ENCODE data around the gene ADCY4.

Gene ADCY4

GRCh38 chr14:24378981-24379906 is 44.4 kb upstream of the ADCY4 start:
- no peaks in the 10 kb centered on the region for H3K9me3 Mint-ChIP-seq
- H3K27me3 Mint-ChIP-seq (ENCODE audit: low read depth, poor library complexity): no peaks in the 10 kb centered on the region
- H3K27ac Mint-ChIP-seq: peak overlapping the region; percentile 92
- DNase-seq: no peak
- no peak for TF ChIP-seq CTCF (IDR thresholded peaks at IDR 0.05)
- H3K36me3 Mint-ChIP-seq (ENCODE audit: low read depth): peaks cover 27% of the 10 kb centered on the region
- peaks cover 83% of the 10 kb centered on the region for H3K4me1 Mint-ChIP-seq
- no peak overlapping the region for H3K4me3 Mint-ChIP-seq

GRCh38 chr14:24378327-24378726 is 43.5 kb upstream of the ADCY4 start:
- Mint-ChIP-seq H3K36me3 (ENCODE audit: low read depth) (peaks cover 36% of the 10 kb centered on the region), H3K27me3 (ENCODE audit: low read depth, poor library complexity) (no peaks in the 10 kb centered on the region), H3K4me3 (no peak overlapping the region), H3K4me1 (peaks cover 87% of the 10 kb centered on the region), H3K27ac (peak overlapping the region; percentile 92), H3K9me3 (no peaks in the 10 kb centered on the region)
- no peak for TF ChIP-seq CTCF (IDR thresholded peaks at IDR 0.05)
- no peak for DNase-seq

GRCh38 chr14:24377657-24378056 is 42.8 kb upstream of the ADCY4 start:
- no peak for DNase-seq
- peaks cover 43% of the 10 kb centered on the region for H3K36me3 Mint-ChIP-seq (ENCODE audit: low read depth)

GRCh38 chr14:24377126-24377525 is 42.3 kb upstream of the ADCY4 start:
- no peaks in the 10 kb centered on the region for H3K9me3 Mint-ChIP-seq

More at GRCh38 chr14:24377657-24378056, 42.8 kb upstream of the ADCY4 start:
- Mint-ChIP-seq H3K4me3 (no peak overlapping the region), H3K27ac (peak overlapping the region; percentile 39), H3K4me1 (peaks cover 90% of the 10 kb centered on the region), H3K27me3 (ENCODE audit: low read depth, poor library complexity) (no peaks in the 10 kb centered on the region), H3K9me3 (no peaks in the 10 kb centered on the region)
- TF ChIP-seq CTCF (IDR thresholded peaks at IDR 0.05): no peak

GRCh38 chr14:24376448-24377070 is 41.7 kb upstream of the ADCY4 start:
- no peak for DNase-seq
- TF ChIP-seq CTCF (IDR thresholded peaks at IDR 0.05): no peak
- H3K4me1 Mint-ChIP-seq: peaks cover 90% of the 10 kb centered on the region
- no peak overlapping the region for H3K4me3 Mint-ChIP-seq
- H3K27ac Mint-ChIP-seq: no peak overlapping the region
- no peaks in the 10 kb centered on the region for H3K9me3 Mint-ChIP-seq
- H3K36me3 Mint-ChIP-seq (ENCODE audit: low read depth): peaks cover 54% of the 10 kb centered on the region
- no peaks in the 10 kb centered on the region for H3K27me3 Mint-ChIP-seq (ENCODE audit: low read depth, poor library complexity)

More at GRCh38 chr14:24377126-24377525, 42.3 kb upstream of the ADCY4 start:
- Mint-ChIP-seq H3K36me3 (ENCODE audit: low read depth) (peaks cover 48% of the 10 kb centered on the region), H3K4me3 (no peak overlapping the region), H3K27ac (no peak overlapping the region), H3K4me1 (peaks cover 90% of the 10 kb centered on the region), H3K27me3 (ENCODE audit: low read depth, poor library complexity) (no peaks in the 10 kb centered on the region)
- no peak for TF ChIP-seq CTCF (IDR thresholded peaks at IDR 0.05)
- DNase-seq: no peak

Data from nephron progenitor cell (in vitro differentiated cells).